Measurements from ENCODE around the gene PEDS1. TPM values are rescaled to one million over a fixed set of nuclear protein-coding genes. Genes with fewer than 3 reads are reported as not detected.

Gene PEDS1
- total and polyA plus RNA-seq, 2 of the 8 experiments (the other 6 are each of a cell fraction or from before 2014, with no cell fraction given) = 28.9 to 75.9 TPM

DNA sequence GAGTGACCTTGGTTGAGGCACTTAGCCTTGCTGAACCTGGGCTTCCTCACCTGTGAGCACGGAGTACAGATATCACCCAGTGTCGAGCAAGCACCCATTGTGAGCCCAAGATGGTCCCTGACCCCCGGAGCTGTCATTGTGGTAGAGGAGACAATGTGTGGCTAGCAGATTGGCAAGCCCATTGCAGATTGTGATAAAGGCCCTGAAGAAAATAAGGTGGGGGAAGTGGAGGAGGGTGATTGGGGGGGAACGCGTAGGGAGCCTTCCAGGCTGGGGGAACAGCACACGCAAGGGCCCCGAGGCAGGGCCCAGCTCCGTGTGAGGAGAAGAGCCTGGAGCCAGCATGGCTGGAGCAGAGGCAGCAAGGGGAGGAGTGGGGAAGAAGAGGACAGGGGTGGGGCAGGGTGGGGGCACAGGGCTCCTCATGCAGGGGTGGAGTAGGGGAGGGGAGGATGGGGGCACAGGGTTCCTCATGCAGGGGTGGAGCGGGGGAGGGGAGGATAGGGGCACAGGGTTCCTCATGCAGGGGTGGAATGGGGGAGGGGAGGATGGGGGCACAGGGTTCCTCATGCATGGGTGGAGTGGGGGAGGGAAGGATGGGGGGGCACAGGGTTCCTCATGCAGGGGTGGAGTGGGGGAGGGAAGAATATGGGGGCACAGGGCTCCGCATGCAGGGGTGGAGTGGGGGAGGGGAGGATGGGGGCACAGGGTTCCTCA is 44.1 kb upstream of the PEDS1 start:
- Histone ChIP-seq H3K4me1 (replicated peaks in 1 of 4; ENCODE audit: control insufficient read depth in 3 of 4, insufficient read depth in 4 of 4, low read length in 3 of 4) (peaks cover 4 to 29% (median 21%) of the 10 kb centered on the region in 4 experiments), H4K20me1 (replicated peaks in 1 of 2; ENCODE audit: control insufficient read depth in 1 of 2, insufficient read depth in 2 of 2, low read length in 2 of 2) (peaks cover 2 to 4% of the 10 kb centered on the region in 2 experiments), H4K5ac (ENCODE audit: insufficient read length, low read depth, low read length) (no peak overlapping the region), H3K18ac (ENCODE audit: extremely low read depth, low read length) (peak overlapping the region; percentile 26; the same call in 1 of the 2 replicates), H3K4ac (replicated peaks; ENCODE audit: insufficient read length, low read depth, low read length) (no peak overlapping the region), H3K79me1 (ENCODE audit: low read depth, low read length) (peaks cover 4% of the 10 kb centered on the region), H2AFZ (ENCODE audit: low read length) (no peak overlapping the region), H2BK15ac (ENCODE audit: low read length) (no peak overlapping the region), H4K91ac (replicated peaks; ENCODE audit: insufficient read length, low read length) (peak overlapping the region; percentile 44), H3K14ac (ENCODE audit: insufficient read length) (no peak overlapping the region), H3K23ac (ENCODE audit: insufficient read length) (no peak overlapping the region), H2BK120ac (replicated peaks; ENCODE audit: low read depth, low read length) (no peak overlapping the region), H3K79me2 (ENCODE audit: control insufficient read depth in 1 of 2, insufficient read depth in 2 of 2, low read length in 2 of 2) (peaks cover 0 to 15% of the 10 kb centered on the region in 2 experiments; a peak in 2 of 4 replicates), H3K36me3 (ENCODE audit: control insufficient read depth in 2 of 4, insufficient read depth in 4 of 4, low read length in 3 of 4) (no peaks in the 10 kb centered on the region; a peak in 1 of 8 replicates), H2AK5ac (ENCODE audit: low read depth, low read length) (no peak overlapping the region), H3K4me2 (ENCODE audit: insufficient read depth in 1 of 2, low read depth in 2 of 2, low read length in 2 of 2) (no peak overlapping the region), H3K56ac (replicated peaks; ENCODE audit: insufficient read length, low read depth, low read length) (no peak overlapping the region), H3K27ac (ENCODE audit: low read depth, low read length) (no peak overlapping the region), H2BK20ac (ENCODE audit: low read length) (no peak overlapping the region), H2BK12ac (ENCODE audit: low read depth, low read length) (peak overlapping the region; percentile 3; the same call in 1 of the 2 replicates), H3K23me2 (ENCODE audit: low read depth, low read length) (peaks cover 4% of the 10 kb centered on the region; the same call in 1 of the 2 replicates), H3K4me3 (ENCODE audit: extremely low read depth in 1 of 4, insufficient read depth in 2 of 4, low read depth in 3 of 4, low read length in 4 of 4) (no peak overlapping the region), H4K8ac (ENCODE audit: extremely low read depth, insufficient read depth, low read length) (no peak overlapping the region), H2BK5ac (ENCODE audit: low read depth, low read length) (no peak overlapping the region), H3K9me3 (ENCODE audit: insufficient read depth in 2 of 2, low read depth in 1 of 2, low read length in 1 of 2) (peaks cover 2 to 4% of the 10 kb centered on the region in 2 experiments; a peak in 2 of 4 replicates), H3K9ac (replicated peaks in 1 of 4; ENCODE audit: extremely low read depth in 1 of 4, low read depth in 3 of 4, low read length in 3 of 4) (no peak overlapping the region), H3K27me3 (replicated peaks in 1 of 4; ENCODE audit: control insufficient read depth in 3 of 4, extremely low read depth in 1 of 4, insufficient read depth in 3 of 4, low read length in 3 of 4) (no peaks in the 10 kb centered on the region)
- ChIA-PET POLR2A (ENCODE audit: partially characterized antibody) (interaction anchor here (0.6 to 1.1 kb wide), 3 partner anchors 11 to 136 kb away, joined by 3 read pairs; no protein-coding TSS in a partner anchor), CTCF (ENCODE audit: partially characterized antibody) (interaction anchor here (0.7 to 1.4 kb wide), 4 partner anchors 12 to 150 kb away, joined by 3 to 5 read pairs (median 4); no protein-coding TSS in a partner anchor)
- WGBS, 2 experiments (ENCODE audit: extremely low coverage in 1 of 2, insufficient coverage in 1 of 2, insufficient read length in 1 of 2, insufficient replicate concordance in 2 of 2, low coverage in 1 of 2, low lambda C conversion rate in 2 of 2, missing lambda C conversion rate in 1 of 2) = 82% methylated on average over 8 of the region's 10 CpGs; no CpG with 5 or more reads in 1 of the 2 experiments
- FAIRE-seq = no peak
- no peak for DNase-seq (ENCODE audit: low read depth in 1 of 2, low spot score in 2 of 2)
- no peak for TF ChIP-seq KDM5A (IDR thresholded peaks at IDR 0.05; ENCODE audit: low read length)
- no peak for TF ChIP-seq SIX5 (IDR thresholded peaks at IDR 0.05; ENCODE audit: low read depth, low read length)
- no peak for TF ChIP-seq RFX5 (IDR thresholded peaks at IDR 0.05; ENCODE audit: borderline replicate concordance, low read depth, low read length)
- TF ChIP-seq POLR2A (IDR thresholded peaks at IDR 0.05; ENCODE audit: control extremely low read depth in 1 of 2, low read depth in 2 of 2, low read length in 2 of 2) = no peak
